WI38 (cell line): Measurements from ENCODE around the gene CDH22.

Experiments used
- H3K4me3 ChIP-seq: 2 replicates; pipeline ENCODE4 v1.5.1; 2011; ENCODE audit warnings: low read depth, mild to moderate bottlenecking, control low read depth, low read length
- CTCF ChIP-seq: IDR thresholded peaks from 2 replicates; pipeline ENCODE4 v1.5.1; 2012; ENCODE audit warnings: low read depth, mild to moderate bottlenecking, control low read depth, low read length

The CDH22 gene

DNA sequence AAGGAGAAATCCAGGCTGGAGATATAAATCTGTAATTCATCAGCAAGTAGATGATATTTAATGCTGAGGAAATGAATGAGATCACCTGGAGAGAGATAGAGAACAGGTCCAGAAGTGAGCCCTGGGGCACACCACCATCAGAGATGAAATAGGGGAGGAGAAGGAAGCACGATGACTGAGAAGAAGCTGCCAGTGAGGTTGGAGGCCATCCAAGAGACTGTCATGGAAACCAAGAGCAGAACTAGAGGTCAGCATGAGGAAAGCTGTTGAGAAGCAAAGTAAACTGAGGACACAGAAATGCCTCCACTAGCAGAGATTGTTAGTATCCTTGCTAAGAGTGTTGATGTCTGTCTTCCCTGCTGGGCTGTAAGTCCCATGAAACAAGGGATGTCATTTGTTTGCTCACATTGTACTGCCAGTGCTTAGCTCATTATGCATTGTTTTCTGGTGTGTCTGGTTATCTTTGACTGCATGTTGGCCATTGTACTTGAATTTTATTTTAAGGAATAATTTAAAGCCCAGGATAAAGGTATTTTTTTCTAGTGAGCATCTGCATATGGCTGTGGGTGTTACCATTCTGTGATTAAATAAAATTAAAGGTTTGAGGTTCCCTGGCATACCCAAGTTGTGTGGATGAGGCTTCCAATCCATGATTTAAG is 35.8 kb downstream of the CDH22 start:
- H3K4me3 ChIP-seq, result no peak overlapping the region
- no peak for TF ChIP-seq CTCF

DNA sequence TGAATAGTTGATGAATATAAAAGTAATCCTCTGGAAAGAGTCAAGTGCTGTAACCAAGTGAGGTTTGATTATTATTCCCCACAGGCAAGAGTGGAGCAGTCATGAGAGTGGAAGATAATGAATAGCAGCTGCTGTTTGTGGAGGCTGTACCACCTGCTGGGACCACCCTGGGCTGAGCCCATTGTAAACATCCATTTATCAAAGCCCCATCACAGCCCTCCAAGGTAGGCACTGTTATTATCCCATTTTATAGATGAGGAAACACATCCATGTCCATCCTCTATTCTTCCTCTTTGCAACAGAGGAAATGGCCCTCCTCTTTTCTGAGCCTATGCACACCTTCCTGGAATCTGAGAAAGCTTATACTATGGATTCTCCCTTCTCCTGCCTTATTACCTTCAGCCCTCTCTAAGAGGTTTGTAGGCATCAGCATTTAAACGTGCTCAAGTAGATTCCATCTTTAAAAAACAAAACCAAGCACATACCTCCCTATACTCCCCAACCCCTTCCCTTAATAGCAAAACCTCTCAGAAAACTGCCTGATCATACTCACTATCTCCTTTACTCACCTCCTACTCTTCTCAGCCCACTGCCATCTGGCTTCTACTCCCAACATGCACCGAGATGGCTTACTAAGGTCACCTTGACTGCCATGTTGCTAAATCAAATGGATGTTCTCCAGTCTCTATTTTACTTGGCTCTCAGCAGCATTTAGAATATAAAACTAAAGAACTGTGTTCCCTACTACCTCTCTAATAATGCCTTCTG is 37.1 kb downstream of the CDH22 start:
- no peak for TF ChIP-seq CTCF
- no peak overlapping the region for H3K4me3 ChIP-seq

GRCh38 chr20:46269372-46269771 is 38.9 kb downstream of the CDH22 start:
- no peak overlapping the region for H3K4me3 ChIP-seq
- TF ChIP-seq CTCF, result no peak

- TF ChIP-seq CTCF, result no peak
Observed at GRCh38 chr20:46268662-46269061, 39.6 kb downstream of the CDH22 start.

GRCh38 chr20:46268131-46268614 is 40.1 kb downstream of the CDH22 start:
- TF ChIP-seq CTCF, result no peak

More at GRCh38 chr20:46268662-46269061, 39.6 kb downstream of the CDH22 start:
- H3K4me3 ChIP-seq, result no peak overlapping the region

DNA sequence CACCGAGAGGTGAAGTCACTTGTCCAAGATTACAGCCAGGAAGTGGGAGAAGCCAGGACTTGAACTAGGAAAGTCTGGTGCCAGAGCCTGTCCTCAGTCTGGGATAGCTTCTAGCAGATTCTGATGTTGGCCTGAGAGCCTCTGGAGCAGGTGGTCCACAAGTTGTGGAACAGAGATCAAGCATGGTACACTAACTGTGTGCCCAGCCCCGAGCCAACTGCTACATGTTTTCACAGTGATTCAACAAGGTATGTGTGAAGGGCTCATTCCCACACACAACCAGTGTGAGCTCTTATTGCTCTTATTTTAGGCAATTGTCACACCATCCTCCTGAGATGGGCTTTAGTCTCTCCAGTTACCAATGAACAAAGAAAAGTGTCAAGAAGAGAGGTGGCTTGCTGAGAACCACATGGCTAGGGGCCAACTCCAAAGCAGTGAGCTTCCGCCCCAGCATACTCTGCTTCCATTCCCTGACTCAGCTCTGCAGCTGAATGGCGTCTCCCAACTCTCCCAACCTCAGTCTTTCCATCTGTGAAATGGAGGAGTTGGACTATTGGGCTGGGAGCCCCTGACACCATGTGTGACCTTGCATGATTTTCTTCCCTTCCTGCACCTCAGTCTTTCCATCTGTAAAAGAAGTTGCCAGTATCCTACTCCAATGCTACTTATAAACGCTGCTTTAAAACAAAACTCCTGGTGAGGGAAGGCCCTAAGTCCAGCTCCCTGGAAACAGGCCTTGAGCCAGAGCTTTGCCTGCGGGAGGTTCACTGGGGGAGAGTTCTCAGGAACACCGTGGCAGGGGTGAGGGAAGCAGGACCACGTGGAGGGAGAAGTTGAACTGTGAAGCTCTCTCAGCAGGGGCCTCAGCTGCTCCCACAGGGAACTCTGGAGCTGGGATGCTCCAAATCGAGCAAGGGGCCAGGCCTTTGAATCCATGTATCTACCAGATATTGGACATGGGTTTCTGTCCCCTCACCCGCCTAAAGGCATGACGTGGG is 40.9 kb downstream of the CDH22 start:
- no peak overlapping the region for H3K4me3 ChIP-seq

More at GRCh38 chr20:46268131-46268614, 40.1 kb downstream of the CDH22 start:
- H3K4me3 ChIP-seq, result no peak overlapping the region

More for the DNA sequence above, 40.9 kb downstream of the CDH22 start:
- TF ChIP-seq CTCF, result no peak
